GM19240 (cell line): Measurements from ENCODE around the gene ALG10.
A peak's percentile ranks its signal among the peaks of the same experiment; 100 is the strongest.
"Not testable (repeated sequence)": the region's sequence is repeated elsewhere in the genome, so short reads cannot be mapped to it uniquely, and the experiment has no call there.

Experiments
- DNase-seq: peaks from one replicate; pipeline ENCODE4 v3.0.0; 2011; ENCODE audit warnings: low spot score; ENCODE audit not compliant: insufficient read length

Gene ALG10

GRCh38 chr12:34022079-34022830 lies at the start of gene ALG10:
ALG10 (plus strand) TSS chr12:34022496; CDS start chr12:34022600, 104 bp downstream.
- peak; percentile 29 for DNase-seq

- DNase-seq = not testable (repeated sequence)
Observed at GRCh38 chr12:33972884-33973283, 49.4 kb upstream of the ALG10 start.

- no peak for DNase-seq
Observed at GRCh38 chr12:33977887-33978286, 44.4 kb upstream of the ALG10 start.

- no peak for DNase-seq
Observed at GRCh38 chr12:33988197-33988805, 34.0 kb upstream of the ALG10 start.

- no peak for DNase-seq
Observed at GRCh38 chr12:33988913-33989312, 33.4 kb upstream of the ALG10 start.

GRCh38 chr12:33994857-33995808 lies 27.2 kb upstream of the ALG10 start:
- DNase-seq = no peak

- not testable (repeated sequence) for DNase-seq
Observed at GRCh38 chr12:34008835-34009234, 13.5 kb upstream of the ALG10 start.

- no peak for DNase-seq
Observed at GRCh38 chr12:34016361-34016760, 5.9 kb upstream of the ALG10 start.

GRCh38 chr12:34021071-34021470 lies 1.2 kb upstream of the ALG10 start:
- DNase-seq = no peak

GRCh38 chr12:34027661-34028060 lies 5.4 kb downstream of the ALG10 start:
- DNase-seq = not testable (repeated sequence)

- DNase-seq = no peak
Observed at GRCh38 chr12:34030591-34030990, 8.3 kb downstream of the ALG10 start.

- DNase-seq = no peak
Observed at GRCh38 chr12:34033628-34034296, 11.5 kb downstream of the ALG10 start.

GRCh38 chr12:34038357-34038756 lies 16.1 kb downstream of the ALG10 start:
- DNase-seq = not testable (repeated sequence)

GRCh38 chr12:34046570-34046969 lies 24.3 kb downstream of the ALG10 start:
- no peak for DNase-seq

GRCh38 chr12:34047855-34048254 lies 25.6 kb downstream of the ALG10 start:
- not testable (repeated sequence) for DNase-seq

- DNase-seq = no peak
Observed at GRCh38 chr12:34048714-34049113, 26.4 kb downstream of the ALG10 start.

- no peak for DNase-seq
Observed at GRCh38 chr12:34051486-34051885, 29.2 kb downstream of the ALG10 start.

- DNase-seq = no peak
Observed at GRCh38 chr12:34054938-34055337, 32.6 kb downstream of the ALG10 start.
